ENCODE measurements around the gene TMEM132D.

The TMEM132D gene

DNA sequence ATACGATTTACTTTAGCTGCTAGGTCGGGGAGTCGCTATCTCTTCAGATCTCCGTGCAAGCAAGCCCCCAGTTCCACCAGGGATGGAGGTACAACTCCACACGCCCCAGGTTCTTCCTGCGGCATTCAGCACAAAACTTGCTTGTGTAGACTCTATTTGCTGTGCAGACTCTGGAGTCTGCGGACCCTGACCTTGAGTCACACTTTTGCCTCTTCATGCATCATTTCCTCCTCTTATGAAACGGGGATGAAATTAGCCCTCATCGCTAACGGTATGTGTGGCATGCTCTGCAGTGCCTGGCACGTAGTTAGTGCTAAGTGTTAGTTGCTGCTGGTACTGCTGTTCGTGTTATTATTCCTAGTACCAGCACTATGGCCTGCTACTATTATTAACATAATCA, 84.4 kb downstream of the TMEM132D start:
- DNase-seq, result no peak

DNA sequence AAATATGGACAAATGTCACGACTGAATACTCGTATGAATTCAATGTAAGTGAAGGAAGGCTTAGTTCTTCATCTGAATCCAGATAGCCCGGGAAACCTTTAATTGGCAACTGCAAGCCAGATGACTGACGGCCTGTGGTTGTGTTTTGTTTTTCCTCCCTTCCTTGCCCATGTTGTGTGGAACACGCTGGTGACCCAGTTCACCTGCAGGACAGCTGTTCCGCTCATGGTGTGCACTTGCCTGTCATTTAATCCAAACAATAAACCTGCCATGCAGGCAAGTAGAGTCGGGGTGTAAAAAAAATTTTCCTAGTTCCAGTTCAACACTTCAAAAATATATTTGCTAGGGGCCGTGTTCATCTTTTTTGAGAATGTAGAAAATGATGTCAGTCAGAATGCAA, 88.0 kb downstream of the TMEM132D start:
- no peak for DNase-seq

DNA sequence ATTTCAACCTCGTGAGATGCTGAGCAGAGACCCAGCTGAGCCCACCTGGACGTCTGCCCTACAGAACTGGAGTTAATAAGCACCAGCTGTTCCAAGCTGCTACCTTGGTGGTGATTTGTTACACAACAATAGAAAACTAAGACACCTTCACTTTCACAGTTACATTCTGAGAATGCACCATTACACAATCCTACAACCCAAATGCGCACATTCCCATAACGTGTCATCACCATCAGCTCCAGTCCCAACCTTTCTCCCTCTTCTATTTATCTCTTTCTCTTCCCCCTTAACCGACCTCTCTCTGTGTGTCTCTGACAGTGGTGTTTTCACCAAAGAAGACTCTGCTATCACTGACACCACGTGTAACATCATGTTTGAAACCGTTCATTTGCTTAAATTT, 91.9 kb downstream of the TMEM132D start:
- DNase-seq, result no peak

DNA sequence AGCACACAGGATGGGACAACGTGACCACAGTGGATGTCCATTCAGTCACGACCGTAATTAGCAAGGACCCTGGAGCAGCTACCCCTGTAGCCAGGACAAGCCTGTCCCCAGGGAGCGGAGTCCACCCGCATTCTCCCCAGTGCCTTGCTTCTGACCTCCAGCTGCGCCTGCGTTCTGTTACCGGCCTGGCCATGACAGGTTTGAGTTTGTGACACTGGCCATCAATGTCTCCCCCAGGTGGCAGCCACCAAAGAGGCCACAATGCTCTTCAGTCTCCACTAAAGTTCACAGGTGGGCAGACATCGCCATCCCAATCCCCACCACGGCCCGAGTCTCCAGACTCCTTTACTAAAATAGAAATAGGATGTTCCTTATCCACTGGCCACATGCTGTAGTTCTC, 96.7 kb downstream of the TMEM132D start:
- DNase-seq, result no peak

DNA sequence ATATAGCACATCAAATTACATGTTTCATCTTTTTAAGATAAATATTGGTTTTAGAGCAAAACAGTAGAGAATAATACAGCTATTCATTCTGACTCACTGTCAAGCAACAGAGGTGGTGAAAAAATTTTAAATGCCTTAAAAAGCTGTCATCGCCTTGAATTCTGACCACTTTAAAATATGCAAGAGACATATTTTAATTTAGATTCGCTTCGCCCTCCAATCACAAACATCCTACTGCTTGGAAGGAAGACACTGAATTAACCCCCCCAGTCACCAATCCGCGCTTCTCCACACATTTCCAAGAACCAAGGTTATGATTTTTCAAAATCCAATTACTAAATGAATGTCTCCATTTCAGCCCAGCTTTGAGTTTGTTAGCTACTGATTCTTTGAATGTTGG, 112.4 kb downstream of the TMEM132D start:
- DNase-seq, result no peak

DNA sequence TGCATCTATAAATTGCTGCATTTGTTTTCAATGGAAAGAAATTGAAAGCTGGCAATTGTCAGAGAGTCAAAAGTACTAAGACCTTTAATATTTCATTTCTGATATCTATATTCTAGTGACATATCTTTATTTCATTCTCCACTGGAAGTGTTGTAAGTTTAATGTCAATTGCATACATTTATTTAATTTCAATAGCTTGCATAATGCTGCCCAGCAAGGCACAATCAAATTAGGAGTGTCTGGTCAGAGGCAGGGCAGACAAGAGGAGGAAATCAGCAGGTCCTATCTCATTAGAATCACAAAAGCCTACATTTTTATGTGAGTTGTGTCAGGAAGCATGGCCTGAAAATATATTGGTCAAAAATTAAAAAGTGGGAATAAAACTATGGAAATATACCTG, 112.9 kb downstream of the TMEM132D start:
- DNase-seq, result no peak

DNA sequence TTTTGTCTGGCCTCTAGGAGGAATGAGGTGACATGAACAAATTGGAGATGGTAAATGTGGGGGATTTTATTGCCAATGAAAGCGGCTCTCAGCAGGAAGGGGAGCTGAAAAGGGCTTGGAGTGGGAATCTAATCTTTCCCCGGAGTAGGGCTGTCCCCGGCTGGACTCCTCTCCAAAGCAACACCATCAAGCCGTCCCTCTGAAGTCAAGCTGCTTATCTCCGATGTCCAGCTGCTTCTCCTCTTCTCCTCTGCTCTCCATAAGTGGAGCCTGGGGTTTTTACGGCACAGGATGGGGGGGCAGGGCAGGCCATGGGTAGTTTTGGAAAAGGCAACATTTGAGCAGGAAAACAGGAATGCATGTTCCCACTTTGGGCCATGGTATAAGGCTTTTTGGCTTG, 113.5 kb downstream of the TMEM132D start:
- no peak for DNase-seq

DNA sequence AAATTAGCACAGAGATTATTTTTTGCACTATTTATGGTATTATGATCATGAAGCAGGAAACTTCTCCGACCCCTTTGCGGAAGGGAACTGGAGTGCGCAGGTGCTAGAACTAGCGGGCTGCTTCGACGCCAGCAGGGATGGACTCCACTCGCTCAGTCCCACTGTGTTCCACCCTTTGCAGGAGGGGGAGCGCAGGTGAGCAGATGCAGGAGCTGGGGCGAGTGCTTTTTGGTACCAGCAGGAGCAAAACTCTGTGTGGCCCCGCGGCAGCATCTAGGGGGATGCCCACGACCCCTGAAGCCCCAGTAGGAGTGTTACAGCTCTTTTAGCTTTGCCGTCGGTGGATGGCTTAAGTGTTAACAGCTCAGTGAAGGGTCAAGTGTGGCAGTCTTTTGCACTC, 113.9 kb downstream of the TMEM132D start:
- no peak for DNase-seq

DNA sequence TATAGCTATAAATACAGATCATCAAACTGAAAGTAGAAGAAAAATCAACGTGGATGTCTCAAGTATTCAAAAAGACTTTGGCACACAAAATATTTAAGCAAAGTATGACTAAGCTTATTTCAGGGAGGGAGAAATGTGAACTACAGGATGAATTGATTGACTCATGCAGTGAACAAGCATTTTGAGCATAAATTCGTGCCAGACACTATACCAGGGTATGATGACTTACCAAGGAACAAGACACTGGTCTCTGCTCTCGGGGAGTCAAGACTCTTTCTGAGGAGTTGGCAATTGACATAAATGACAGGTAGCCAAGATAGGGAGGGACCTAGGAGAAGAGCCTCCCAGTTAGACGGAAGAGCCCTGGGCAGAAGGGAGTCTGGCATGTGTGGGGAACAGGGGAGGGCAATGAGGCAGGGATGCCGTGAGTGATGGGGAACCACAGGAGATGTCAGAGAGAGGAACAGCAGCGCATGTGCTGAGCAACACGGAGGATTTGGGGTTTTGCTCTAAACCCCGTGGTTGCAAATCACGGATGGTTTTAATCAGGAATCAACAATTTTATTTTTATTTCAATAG, 115.2 kb downstream of the TMEM132D start:
- no peak for DNase-seq

DNA sequence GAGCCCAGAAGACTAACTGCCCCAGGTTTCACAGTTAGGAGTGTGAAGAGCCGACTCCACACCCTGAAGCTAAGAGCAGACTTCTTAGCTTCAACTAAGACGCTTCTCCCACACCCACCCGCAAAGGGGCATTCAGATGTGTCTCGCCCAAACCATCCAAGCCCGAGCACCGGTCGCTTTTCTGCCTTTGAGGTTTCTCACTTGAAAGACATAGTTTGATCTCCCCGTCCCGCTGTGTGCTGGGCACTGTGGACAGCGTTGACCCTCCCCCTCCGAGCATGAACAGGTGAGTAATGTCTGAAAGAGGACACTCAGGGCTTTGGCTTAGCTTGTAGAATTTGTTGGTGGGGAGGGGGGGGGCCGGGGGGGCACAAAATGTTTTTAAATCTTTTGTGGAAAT, 123.8 kb downstream of the TMEM132D start:
- no peak for DNase-seq

DNA sequence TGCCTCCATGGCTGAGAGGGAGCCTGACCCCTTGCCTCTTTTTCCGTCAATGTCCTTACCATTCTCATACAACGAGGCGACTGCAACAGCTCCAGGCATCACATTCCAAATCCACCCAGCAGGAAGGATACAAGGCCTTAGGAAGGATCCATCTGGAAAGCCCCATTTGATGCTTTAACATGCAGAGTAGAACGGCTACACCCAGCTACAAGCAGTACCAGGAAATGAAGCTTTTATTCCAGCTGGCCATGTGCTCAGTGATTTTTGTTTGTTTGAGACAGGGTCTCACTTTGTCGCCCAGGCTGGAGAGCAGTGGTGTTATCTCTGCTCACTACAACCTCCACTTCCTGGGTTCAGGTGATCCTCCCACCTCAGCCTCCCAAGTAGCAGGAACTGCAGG, 124.8 kb downstream of the TMEM132D start:
- no peak for DNase-seq

DNA sequence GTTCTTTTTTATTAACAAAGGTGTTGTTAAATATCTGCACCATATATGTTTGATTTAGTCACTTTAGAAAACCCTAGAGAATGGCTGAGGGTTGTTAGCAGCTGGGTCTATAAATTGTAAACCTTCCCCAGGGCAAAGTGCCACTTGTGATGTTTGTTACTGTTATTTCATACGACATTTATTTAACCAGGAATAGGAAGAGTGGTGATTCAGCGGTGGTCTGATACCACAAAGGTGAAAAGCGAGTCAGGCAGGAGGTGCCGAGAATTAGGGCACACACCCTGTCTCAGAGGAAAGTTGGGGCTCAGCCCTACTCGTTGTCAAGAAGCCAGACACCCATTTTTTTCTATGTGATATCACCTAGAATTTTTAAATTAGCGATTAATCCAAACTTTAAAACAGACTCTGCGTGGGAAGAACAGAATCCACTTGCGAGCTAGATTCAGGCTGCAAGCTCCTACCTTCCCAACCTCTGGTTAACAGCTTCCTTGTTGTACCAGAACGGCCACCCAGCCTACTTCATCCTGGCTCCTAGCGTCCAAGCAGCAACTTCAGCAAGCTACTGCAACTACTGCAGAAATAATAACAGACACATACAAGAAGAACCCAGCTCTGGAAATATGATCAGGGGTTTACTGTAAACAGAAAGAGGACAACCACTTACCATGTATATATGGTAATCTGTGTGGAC, 126.7 kb downstream of the TMEM132D start:
- DNase-seq, result no peak

DNA sequence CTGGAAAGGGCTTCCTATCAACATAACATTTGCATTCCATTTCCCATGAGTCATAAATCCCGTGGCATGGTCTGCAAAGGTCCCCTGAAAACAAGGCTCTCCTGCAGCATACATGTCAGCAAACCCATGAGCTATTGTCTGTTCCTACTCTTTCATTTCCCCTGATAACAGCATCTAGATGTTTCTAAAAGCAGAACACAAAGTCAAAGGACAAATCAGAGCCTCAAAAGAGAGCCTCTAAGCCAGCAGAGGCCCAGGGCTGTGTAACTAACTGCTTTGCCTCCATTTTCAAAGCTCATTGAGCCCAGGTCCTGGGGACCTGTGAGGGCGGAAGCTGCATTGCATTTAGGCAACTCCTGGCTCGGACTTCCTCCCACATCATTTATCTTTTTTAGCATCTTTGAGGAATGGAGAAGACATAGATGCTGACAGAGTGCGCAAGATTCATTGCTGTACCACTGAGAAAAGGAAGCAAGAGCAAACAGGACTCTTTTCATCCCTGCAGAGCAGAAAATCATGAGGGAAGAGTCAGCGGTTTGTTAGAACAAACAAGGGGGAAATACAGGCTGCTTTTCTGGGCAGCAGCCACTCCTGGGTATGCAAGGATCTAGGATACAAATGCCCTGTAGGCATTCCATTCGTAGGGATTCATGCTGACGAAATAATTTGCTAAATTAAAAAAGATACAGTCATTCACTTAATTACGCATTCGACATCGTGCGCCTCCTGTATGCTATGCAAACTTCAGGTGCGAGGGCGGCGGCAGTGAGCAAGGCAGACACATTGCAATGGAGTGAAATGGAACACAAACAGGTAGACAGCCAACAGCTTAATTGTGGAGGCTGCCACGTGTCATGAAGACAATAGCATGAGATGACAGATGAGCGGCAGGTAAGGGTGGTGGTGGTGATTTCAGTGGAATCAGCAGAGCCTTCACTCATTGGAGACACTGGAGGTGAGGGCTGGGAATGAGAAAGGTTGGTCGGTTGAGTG, 131.0 kb downstream of the TMEM132D start:
- DNase-seq, result no peak

DNA sequence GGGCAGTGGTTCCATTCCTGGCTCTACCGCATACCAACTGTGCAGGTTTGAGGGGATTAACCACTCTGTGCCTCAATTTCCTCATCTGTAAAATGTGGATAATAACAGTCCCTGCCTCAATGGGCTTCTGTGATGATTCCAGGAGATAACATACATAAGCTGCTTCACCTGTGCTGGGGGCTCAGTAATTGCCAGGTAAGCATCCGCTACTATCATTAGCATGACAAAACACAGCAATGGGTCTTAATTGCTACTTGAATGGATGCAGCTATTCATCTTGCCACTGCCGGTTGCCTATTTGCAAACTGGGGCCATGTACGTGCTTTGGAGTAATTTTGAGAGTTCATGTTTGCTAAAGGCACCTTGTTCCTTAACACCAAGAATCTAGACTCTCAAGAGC, 132.6 kb downstream of the TMEM132D start:
- DNase-seq, result no peak

DNA sequence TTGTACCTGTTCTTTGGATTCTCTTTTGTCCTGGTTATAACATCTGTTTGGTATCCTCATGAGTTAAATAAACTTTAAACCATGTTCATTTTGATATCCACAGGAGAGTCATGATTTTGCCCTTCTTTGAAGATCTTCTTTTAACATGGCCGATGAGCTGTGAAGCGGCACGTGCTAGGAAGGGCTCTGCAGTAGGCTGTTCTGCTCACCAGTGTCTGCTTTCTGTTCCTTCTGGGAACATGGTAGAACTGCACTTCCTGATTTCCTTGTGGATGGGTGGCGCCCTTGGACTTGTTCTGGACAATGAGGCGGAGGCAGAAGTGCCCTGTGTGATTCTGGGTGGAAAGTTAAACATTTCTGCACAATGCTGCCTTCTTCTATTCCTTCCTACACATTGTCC, 138.1 kb downstream of the TMEM132D start:
- DNase-seq, result no peak

DNA sequence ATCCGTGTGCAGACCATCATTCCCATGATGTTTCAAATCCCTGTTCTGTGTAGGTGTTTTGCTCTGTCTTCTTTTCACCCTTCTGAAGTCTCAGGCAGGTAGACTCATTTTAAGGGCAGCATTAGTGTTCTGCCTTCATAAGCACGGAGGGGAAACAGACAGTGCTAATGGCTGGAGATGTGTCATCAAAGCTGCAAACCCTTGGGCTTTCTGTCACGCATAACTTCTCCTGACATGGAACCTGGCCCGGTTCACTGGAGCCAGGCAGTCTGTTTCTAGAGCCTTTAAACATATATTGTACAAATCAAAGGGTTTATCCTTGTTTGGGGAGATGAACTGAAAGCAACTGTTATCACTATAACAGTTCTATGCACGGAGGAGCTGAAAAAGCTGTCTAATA, 141.4 kb downstream of the TMEM132D start:
- no peak for DNase-seq

DNA sequence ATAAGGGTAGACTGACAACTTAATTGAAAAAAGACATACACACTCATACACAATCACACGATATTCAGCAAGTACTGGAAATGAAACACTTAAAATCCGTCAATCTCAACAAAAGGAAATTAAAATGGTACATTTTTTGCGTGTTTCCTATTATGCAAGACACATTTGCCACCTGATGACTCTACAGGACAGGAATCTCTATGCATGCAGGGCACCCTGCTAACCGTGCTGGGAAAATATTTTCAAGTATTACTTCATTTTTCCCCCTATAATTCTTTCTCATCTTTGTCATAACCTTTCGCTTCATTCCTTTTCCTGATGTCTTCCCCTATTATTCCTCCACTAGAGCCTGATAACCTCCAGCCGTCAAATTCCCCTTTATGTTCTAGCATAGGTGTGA, 150.2 kb downstream of the TMEM132D start:
- no peak for DNase-seq

DNA sequence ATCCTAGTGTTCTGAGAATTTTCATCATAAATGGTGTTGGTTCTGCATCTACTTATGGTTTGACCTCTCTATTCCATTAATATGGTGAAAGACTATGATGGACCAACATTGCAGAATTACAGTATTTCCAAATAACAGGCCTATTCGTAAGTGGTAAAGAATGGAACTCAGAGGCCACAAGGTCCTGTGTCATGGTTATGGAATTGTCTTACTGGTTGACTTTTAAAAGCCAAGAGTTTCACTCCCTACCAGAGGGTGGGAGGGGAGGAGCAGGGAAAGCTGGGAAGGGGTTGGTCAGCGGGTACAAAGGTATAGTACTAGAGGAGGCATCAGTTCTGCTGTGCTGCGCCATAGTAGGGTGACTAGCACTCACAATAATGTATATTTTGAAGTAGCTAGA, 153.4 kb downstream of the TMEM132D start:
- DNase-seq, result no peak

DNA sequence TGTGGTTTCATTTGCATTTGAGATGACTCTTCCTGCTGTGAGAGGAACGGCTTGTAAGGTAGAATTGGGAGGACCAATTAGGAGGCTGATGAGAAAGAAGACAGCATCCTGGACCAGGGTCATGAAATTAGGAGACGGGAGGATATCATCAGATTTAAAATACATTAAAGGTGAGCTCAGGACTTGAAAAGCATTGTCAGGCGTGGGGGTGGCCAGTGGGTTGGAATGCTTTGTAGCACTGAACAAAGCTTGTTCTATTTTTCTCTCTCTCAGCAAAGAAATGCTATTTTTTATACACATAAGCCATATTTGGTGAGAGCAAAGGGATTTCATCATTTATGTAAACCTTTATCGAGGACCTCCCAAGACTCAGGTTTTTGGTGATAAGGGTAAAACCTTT, 157.5 kb downstream of the TMEM132D start:
- DNase-seq, result no peak

DNA sequence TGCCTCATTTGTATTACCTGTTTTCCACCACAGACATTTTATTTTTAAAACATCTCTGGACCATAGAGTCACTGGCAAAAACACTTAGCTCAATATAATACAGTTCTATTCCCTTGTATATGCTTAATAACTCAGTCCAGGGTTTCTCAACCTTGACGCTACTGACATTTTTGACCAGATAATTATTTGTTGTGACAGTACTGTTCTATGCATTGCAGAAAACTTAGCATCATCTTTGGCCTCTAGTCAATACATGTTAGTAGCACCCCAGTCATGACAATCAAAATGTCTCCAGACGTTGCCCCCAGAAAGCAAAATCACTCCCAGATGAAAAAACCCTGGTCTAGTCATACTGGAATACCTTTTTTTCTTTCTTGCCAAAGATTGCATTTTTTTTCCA, 174.7 kb downstream of the TMEM132D start:
- no peak for DNase-seq

DNA sequence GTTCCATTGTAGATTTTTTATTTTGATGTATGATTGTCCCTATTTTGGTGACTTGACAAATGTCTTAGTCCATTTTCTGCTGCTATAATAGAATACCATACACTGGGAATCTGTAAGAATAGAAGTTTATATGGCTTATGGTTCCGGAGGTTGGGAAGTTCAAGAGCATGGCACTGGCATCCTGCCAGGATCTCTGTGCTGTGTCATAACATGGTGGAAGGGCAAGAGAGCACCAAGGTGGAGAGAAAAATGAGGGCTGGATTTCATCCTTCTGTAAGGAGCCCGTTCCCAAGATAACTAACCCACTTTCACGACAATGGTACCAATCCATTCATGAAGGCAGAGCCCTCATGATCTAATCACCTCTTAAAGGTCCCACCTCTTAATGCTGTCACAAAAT, 176.7 kb downstream of the TMEM132D start:
- DNase-seq, result no peak

DNA sequence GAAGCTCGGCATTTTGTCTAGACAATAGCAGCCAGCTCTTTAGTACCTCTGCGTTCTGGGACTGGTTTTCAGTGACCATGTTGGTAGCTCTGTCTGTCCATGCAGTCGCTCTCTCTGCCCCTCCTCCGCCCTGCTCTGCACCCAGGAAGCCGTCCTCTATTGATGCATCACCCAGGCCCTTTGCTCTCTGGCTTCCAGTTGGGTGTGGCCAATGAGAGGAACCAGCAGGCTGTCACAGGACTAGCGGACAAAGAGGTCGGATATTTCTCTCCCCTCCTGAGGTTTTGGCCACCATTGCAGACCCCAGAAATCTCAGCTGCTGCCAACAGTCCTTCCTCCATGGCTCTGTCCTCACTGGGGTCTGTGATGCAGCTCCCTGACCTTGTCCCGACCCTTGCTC, 180.6 kb downstream of the TMEM132D start:
- DNase-seq, result no peak

DNA sequence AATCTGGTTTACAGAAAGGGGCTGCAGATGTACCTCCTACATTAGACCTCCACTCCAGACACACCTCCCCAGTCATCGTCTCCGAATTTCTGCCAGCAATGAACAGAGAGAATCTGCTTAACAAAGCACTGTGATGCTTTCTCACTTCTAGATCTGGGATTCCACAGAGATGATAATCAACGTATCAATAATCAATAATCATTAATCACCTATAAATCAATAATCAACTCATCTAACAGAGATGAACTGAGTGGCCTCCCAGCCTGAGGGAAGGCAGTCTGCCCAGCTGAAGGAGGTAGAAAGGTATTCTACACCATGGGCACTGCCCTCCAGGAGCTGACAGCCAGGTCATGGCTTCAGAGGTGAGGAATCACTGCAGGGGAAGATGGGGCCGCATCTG, 183.2 kb downstream of the TMEM132D start:
- no peak for DNase-seq

DNA sequence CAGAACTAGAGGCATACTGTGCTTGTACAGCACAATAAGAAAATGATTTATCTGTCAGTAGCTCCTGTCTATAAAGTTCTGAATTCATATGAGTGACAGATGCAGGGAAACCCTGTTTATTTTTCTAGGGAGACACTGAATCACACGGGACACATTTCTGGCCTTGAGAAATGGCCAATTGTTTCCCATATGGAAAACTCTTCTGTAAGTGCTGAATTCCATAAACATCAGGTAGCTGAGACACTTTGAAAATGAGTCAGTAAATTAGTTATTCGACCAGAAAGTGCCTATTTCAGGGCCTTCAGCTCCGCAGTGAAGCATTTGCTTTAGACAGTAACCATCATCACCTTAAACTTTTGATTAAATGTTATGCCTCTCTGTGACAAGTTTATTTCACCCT, 184.4 kb downstream of the TMEM132D start:
- no peak for DNase-seq

All from NCI-H82 (cell line).